GM18868 (cell line): ENCODE measurements around the gene ARPC5.
A peak's percentile ranks its signal among the peaks of the same experiment; 100 is the strongest.
"Not testable (repeated sequence)": the region's sequence is repeated elsewhere in the genome, so short reads cannot be mapped to it uniquely, and the experiment has no call there.

Experiments
- ATAC-seq: cut with Tn5 transposase; IDR thresholded peaks from one replicate; pipeline ENCODE4 v1.9.1; 2021; ENCODE audit warnings: mild to moderate bottlenecking, moderate library complexity; ENCODE audit not compliant: unreplicated experiment

The ARPC5 gene

DNA sequence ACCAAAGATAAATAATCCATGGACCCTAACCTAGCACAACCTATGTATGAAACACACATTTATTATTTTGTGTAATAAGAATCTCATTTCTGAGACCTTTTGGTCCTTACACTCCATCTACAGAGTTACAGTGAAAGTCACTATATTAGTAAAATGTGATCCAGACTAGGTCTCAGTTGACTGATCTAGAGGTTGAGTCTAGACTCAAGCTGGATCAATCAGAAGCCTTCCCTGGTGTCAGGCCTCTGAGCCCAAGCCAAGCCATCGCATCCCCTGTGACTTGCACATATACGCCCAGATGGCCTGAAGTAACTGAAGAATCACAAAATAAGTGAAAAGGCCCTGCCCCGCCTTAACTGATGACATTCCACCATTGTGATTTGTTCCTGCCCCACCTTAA is 22.6 kb downstream of the ARPC5 start:
- not testable (repeated sequence) for ATAC-seq

DNA sequence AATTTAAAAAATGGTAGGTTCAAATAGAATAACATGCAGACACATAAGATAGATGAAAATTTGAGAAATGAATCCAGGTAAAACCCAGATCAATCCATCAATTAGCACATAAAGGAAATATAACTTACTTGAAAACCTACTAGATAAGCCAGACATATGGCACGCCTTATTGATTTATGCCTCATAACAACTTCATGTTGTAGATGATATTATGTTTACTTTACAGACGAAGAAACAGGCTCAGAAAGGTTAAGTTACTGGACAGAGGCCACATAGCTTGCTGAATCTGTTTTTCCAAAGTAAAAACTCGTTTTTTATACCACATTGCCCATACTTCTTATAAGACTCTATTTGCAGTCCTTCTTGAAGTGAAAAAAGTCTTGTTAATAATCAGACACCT is 23.2 kb downstream of the ARPC5 start:
- no peak for ATAC-seq

DNA sequence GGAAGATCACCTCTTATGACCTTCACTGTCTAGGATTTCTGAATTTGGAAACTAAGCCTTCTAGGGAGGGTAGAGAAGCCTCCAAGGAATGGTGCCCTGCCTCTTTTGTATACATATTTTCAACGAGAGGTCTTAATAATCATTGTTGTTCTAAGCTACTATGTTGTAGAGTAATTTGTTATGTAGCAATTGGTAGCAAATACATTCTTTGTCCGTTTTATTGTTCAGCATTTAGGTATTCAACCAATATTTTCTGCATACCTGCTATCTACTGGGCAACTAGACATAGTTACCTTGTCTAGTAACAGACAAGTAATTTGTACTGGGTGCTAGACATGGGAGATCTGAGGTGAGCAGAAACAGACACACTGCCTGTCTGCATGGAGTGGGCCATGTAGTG is 24.6 kb downstream of the ARPC5 start:
- no peak for ATAC-seq

DNA sequence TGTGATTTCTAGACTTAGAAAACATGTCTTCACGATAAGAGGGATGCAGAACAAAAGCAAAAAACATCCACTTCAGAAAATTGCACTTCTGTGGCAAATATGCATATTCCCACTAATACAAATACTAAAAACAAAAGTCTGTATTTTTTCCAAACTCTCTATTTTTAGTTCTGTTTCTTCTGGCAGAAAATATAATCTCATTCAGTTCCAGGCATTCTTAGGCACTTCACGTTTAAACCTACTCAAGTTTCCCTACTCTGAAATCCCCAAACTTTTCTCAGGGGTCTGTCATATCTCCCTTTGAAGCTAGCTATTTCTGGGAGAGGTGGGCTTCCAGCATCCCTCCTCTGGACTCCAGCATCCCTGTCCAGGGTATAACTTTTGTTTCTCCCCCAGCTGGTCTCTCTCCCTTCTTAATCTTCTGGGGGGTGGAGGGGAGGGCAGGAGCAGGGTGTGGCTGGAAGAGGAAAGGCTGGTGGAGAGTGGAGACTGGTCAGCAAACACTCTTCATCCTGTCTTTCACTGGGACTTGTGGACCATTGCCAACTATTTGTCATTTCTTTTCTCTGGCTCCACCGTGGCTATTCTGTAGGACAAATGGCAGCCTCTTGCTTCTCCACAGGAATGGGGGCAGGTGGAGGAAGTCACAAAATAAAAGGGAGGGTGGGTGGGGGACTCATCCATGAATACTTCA is 25.7 kb downstream of the ARPC5 start:
- ATAC-seq = no peak

DNA sequence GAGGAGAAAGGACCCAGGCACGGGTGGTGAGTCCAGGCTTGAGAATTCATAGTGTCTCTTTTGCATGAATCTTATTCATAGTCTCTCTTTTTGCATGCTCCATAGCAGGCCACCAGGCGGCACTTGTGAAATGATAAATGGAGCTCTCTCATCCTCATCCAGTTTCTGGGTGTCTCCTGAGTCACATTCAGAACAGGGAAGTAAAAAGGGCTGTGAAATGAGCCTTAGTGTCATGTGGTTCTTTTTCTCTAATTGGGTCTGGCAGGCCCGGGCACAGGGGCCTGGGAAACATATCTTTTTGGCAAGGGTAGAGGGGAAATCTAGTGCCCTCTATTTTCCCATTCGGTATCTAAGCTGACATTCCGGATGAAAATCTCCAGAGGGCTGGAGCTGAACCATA is 26.3 kb downstream of the ARPC5 start:
- peak; percentile 66 for ATAC-seq

DNA sequence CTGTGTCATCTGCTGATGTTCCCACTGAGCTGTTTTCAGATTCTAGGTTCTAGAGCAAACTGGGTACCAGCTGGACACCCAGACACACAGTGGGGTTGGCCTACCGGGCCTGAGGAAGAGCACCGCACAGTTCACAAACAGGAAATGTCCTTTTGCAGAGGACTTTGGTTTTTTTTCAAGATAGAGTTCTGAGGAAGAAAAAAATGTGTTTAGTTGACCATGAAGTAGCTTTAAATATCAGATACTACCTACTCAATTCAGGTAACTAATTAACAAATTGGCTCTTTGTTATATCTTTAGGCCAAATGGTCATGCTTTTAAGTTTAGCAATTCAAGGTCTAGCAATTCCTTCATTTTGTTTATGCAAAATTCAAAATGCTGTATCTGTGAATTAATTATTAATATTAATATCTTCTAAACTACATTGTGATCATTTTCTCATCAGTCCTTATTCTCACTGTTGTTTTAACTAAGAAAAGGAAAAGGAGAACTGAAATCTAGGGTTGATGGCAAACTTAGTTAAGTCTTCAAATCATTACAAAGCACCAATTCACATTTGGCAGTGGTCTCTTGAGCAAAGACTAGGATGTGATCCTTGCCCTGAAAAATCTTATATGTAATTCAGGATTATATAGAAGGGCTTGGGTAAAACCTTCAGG is 28.1 kb downstream of the ARPC5 start:
- ATAC-seq = peak; percentile 33

DNA sequence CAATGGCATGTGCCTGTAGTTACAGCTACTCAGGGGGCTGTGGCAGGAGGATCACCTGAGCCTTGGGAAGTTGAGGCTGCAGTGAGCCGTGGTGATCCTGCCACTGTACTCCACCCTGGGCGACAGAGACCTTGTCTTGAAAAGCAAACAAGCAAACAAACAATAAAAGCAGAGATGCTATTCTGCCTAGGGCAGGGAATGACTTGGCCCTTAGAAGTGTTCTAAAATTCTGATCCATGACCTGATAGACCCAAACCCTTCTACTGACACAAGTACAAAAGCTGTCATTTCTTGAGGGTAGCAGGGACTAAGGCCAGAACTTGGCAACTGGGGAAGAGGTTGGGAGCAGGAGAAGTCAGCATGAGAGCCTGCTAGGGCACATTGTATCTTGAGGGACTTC is 29.7 kb downstream of the ARPC5 start:
- ATAC-seq = no peak

DNA sequence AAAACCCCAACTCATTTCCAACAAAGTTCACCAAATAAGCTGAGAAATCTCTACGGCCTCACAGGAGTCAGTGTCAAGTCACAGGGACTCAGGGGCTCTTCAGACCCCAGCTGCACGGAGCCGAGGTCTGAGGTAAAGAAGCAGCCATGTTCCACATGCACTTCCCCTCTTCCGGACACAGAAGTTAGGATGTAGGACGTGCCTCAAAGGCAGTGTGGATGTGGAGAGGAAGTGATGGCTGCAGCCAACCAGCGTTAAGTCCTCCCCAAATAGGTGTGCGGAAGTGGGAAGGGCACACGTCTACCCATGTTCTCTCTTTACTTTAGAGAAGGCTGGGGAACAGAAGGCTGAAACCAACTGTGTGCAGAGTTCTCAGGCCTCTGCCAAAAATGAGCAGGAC is 30.8 kb downstream of the ARPC5 start:
- no peak for ATAC-seq

DNA sequence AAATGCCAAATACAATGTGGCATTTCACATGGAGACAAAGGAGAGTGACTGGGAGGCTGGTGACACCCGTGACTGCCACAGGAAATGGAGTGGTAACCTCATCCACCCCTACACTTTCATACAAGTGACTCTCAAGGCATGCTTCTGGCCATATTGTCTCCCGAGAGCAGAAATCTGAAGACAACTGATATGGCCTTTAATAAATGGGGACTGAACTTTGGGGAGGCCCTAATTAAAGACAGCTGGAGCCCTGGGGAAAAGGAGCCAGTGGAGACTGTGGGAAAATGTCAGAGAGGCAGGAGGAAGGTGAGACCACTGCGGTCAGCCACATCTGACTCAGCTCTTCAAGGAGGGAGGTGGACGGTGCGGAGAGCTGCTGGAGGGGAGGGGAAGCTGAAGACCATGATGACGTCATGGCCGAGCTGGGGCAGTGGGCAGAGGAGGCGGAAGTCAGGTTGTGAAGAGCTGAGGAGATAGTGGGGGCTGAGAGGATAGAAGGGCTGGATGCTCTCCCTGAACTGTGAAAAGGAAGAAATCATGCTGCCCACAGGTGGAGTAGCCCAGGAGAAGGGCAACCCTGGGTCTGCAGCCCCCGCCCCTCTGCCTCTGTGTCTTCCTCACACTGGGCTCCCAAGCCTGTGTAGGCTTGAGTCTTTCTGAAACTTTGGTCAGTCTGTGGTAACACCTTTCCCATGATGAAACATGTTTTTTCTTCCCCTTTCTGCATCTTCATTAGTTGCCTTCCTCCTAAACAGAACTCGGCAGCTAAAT is 31.4 kb downstream of the ARPC5 start:
- ATAC-seq = peak; percentile 33

DNA sequence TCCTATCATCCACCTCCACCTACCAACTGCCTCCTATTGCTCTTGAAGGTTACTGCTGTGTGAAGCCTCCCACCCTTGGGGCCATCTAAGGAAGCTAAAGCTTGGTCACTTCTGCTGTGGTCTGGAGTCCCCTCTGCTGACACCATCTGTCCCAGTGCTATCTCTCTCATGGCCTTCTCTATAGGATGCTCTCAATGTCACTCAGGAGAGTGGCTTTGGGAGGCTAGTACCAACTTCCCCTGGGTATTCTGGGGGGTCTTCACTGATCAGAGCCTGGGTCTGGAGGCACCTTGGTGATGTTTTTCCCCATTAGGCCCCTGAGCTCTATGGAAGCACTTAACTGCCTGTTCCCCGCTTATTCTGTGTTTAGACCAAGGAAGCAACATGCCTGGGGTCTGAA is 33.1 kb downstream of the ARPC5 start:
- ATAC-seq = no peak

DNA sequence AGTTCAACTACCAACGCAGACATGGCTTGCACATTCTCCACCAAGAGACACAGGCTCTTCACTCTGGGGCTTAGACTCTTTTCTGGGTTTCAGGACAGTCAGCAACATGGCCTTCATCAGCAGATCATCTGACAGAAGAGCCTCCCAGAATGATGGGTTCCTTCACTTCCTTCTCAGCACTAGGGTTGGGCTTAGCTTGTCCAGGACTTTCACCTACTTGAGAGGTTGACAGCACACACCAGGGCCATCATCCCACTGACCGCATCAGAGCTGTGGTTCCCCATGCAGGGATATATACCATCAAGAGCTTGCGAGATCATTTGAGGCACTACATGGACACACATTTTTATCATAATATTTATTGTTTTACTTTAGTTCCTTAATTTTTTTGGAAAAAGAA is 34.9 kb downstream of the ARPC5 start:
- no peak for ATAC-seq

DNA sequence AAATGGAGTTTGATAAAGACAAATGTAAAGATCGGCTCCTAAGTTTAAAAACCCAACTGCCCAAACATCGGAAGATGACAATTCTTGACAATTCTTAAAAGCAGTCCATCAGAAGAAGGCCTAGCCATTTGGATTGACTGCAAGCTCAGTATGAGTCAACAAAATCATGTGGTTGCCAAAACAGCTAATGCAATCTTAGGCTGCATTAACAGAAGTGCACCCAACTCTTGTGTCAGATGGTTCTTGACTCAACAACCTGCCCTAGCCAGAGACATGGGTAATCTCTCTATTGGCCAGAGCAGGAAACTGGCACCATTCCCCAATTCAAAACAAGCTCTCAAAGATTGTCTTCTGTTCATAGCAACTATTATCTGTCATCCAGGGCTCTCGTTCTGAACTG is 35.4 kb downstream of the ARPC5 start:
- ATAC-seq = no peak

DNA sequence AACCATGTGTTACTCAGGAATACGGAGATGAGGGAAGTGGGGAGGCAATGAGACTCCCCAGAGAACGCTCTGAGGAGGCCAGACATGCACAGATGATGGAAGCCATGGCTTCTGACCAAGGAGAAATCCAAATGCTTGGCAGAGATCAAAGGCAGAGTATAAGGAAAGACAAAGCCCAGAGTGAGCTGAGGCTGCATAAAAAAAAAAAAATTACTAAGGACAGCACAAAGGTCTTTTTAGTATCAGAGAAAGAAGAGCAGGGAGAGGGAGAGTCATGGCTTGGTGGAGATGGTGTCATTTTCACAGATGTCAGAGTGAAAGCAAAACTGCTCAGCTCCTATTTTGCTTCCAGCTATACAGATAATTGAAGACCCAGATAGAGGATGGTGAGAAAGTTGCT is 37.2 kb downstream of the ARPC5 start:
- ATAC-seq = peak; percentile 64

DNA sequence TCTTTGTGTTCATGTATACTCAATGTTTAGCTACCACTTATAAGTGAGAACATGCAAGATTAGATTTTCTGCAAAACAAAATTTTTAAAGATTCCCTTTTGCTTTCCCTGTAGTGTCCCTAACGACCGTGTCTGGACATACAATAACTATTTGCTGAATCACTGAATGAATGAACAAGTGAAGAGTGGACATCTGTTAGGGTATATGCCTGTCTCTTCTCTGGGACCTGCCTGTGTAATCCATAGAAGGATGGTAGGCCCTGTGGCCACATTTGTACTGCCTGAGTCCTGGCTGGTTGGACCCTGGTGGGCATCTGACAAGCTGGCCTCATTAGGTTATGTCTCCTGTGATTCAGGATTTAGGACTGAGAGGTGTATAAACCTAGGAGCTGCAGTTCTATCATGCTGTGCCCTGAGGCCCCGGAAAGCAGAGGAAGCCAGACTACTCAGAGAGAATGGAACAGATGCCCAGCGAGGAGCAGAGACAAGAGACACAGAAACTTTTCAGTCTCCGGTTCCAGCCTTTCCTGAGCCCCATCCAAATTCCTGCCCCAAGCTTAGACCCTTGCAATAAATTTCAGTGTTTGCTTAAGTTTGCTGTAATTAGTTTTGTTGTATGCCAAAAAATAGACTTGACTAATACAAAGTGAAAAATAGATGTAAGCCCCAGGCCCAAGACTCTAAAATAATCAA is 37.8 kb downstream of the ARPC5 start:
- no peak for ATAC-seq

DNA sequence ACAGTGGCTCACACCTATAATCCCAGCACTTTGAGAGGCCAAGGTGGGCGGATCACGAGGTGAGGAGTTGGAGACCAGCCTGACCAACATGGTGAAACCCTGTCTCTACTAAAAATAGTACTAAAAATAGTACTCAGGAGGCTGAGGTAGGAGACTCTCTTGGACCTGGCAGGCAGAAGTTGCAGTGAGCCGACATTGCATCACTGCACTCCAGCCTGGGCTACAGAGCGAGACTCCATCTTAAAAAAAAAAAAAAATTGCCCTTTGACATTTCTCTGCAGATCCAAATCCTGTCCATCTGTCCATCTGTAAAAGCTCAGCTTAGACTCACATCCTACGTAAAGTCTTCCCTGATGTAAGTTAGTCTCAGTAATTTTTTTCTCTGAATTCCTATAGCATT is 39.1 kb downstream of the ARPC5 start:
- no peak for ATAC-seq

DNA sequence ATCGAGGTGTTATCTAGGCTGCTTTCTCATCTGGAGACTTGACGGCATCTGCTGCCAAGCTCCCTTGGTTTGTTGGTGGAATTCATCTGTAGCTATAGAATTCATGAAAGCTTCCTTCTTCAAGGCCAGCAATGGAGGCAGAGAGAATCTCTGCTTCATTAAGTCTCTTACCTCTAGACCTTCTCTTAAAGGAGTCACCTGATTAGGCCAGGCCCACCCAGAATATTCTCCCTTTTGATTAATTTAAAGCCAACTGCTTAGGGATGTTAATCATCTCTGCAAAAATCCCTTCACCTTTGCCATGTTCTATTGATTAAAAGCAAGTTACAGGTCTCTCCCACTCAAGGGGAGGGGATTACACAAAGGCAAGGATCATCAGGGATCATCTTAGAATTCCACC is 40.0 kb downstream of the ARPC5 start:
- ATAC-seq = no peak

DNA sequence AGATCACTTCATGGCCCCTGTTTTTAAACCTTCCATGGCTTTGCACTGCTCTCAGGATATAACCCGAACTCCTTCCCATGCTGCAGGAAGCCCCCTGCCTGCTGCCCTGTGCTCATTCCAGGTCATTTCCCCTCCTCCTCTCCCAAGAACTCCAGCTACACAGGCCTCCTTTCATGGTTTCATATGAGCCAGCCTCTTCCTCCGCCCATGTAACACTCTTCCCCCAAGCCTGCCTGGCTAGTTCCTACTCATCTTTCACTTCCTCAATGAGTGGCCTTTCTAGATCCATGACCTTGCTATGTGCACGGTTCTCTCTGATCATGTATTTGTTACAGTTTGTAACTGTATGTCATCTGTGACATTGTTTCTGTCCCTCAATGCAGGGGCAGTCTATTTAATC is 42.2 kb downstream of the ARPC5 start:
- ATAC-seq = peak; percentile 48

DNA sequence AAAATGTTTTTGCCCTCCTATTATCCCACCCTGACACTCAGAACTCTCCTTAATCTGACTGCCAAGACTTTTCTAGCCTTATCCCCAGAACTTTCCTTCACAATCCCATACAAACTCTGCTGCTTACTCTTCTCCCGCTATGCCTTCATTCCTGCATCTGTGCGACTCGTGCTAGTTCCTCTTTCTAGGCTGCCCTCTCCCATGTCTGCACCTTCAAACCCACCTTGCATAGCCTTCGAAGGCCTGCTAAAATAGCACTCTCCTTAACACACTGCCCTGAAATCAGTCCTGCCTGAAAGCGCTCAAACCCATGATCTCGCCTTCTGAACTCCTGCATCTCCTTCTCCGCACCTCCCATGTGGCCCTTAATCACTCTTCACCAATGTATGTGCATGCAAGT is 42.9 kb downstream of the ARPC5 start:
- no peak for ATAC-seq

DNA sequence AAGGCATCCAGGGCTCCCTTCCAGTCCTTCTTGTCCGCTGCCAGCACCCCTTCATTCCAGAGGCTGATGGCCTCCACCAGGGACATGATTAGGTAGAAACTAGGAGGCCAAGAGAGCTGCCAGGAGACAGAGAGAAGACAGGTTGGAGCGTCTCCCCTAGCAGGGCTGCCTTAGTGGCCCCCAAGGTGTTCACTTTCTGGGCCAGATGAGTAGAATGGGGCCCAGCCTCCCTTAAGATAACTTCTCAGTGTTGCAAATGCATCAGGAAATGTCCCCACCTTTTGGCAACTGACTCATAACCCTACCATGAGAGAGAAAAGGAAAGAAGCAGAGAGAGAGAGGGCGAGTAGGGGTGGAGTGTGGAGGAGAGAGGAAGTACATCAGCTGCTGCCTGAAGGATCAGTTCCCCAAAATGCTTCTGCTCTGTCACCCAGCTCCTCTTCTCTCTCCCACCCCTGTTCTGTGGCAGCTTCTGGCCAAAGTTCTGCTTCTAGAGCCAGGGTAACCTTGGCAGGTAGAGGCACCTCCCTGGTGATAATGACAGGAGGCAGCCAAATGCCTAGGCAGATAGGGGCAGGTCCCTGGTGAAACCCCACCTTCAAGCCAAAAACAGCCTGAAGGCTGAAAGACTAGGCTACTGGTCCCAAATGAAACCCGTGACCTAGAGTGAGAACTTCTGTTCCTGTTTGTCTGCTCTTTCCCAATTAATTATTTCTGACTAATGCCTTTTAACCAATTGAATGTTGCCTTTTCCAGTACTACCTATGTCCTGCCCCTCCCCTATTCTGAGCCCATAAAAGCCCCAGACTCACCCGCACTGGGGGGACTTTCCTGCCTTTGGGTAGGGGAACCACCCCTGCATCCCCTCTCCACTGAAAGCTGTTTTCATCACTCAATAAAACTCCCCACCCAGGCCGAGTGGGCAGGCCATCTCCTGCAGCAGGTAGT is 45.1 kb downstream of the ARPC5 start, which contains the start of gene NCF2:
NCF2 (minus strand) TSS at position 216 of the 948 bp plus-strand sequence; CDS start at position 86, 130 bp downstream.
- peak; percentile 83 for ATAC-seq

DNA sequence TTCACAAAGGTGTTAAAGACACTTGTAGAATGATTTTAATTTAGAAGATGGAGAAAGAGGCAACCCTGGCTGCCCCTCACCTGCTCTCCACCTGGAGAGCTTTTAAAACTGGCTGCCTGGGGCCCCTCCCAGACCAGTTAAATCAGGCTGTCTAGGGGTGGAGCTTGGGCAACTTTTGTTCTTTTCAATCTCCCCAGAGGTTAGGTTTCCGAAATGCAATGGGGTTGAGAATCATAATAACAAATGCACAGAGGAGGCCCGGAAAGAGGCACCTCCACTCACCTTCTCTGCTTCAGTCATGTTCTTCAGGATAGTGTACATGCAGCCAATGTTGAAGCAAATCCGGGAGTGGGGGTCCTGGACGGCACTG is 45.7 kb downstream of the ARPC5 start:
- ATAC-seq = no peak
